ENCODE results near the gene RBM18.

GRCh38 chr9:122286764-122287163 is 22.1 kb upstream of the RBM18 start:
- TF ChIP-seq CTCF (conservative IDR thresholded peaks at IDR 0.05 in 1 of 2, IDR thresholded peaks at IDR 0.05 in 1 of 2; ENCODE audit: low read depth in 1 of 2, low read length in 2 of 2), result no peak
- TF ChIP-seq EZH2 (IDR thresholded peaks at IDR 0.05; ENCODE audit: low read length, missing control alignments), result no peak
